Measurements from ENCODE around the gene MAK. TPM values are rescaled to one million over a fixed set of nuclear protein-coding genes. Genes with fewer than 3 reads are reported as not detected.
"Not testable (repeated sequence)": the region's sequence is repeated elsewhere in the genome, so short reads cannot be mapped to it uniquely, and the experiment has no call there.

Gene MAK
- total RNA-seq, 1 experiment from 2014 or later: 0.22 TPM

GRCh38 chr6:10882657-10883171 is 44.4 kb upstream of the MAK start:
- Histone ChIP-seq H3K27ac (ENCODE audit: low read depth, low read length) (no peak overlapping the region), H2AFZ (ENCODE audit: low read depth, low read length, poor library complexity, severe bottlenecking) (no peak overlapping the region), H3K4me2 (ENCODE audit: low read length) (no peak overlapping the region), H3K9me2 (ENCODE audit: insufficient read depth) (no peaks in the 10 kb centered on the region), H3K4me3 (replicated peaks in 1 of 2; ENCODE audit: low read depth in 1 of 2, low read length in 2 of 2) (no peak overlapping the region), H3K4me1 (ENCODE audit: control insufficient read depth in 1 of 2, insufficient read depth in 2 of 2, low read length in 2 of 2) (peaks cover 3 to 6% of the 10 kb centered on the region in 2 experiments; a peak in 1 of 4 replicates), H3K9me3 (ENCODE audit: control insufficient read depth in 1 of 2, insufficient read depth in 1 of 2, low read depth in 1 of 2, low read length in 2 of 2) (no peaks in the 10 kb centered on the region), H3K36me3 (ENCODE audit: control insufficient read depth in 1 of 2, insufficient read depth in 2 of 2, low read length in 2 of 2) (no peaks in the 10 kb centered on the region), H4K20me1 (ENCODE audit: insufficient read depth) (no peaks in the 10 kb centered on the region), H3K9ac (ENCODE audit: low read length) (no peak overlapping the region), H3K79me2 (ENCODE audit: insufficient read depth, low read length) (no peaks in the 10 kb centered on the region), H3K27me3 (ENCODE audit: insufficient read depth, low read length) (no peaks in the 10 kb centered on the region)
- TF ChIP-seq TCF7L2 (IDR thresholded peaks at IDR 0.05; ENCODE audit: borderline replicate concordance, extremely low read depth, insufficient read depth, insufficient read length): no peak
- TF ChIP-seq, protein P1, sequence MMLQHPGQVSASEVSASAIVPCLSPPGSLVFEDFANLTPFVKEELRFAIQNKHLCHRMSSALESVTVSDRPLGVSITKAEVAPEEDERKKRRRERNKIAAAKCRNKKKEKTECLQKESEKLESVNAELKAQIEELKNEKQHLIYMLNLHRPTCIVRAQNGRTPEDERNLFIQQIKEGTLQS (IDR thresholded peaks at IDR 0.05): no peak
- TF ChIP-seq ELF1 (IDR thresholded peaks at IDR 0.05; ENCODE audit: borderline replicate concordance, low read depth): no peak
- TF ChIP-seq CEBPB (IDR thresholded peaks at IDR 0.05; ENCODE audit: low read depth): no peak
- TF ChIP-seq EZH2phosphoT487 (IDR thresholded peaks at IDR 0.05; ENCODE audit: borderline replicate concordance): no peak
- no peak for TF ChIP-seq POLR2A (IDR thresholded peaks at IDR 0.05; ENCODE audit: borderline replicate concordance, extremely low read depth, insufficient read depth, insufficient read length)
- TF ChIP-seq JUND (IDR thresholded peaks at IDR 0.05): no peak
- no peak for TF ChIP-seq RAD21 (IDR thresholded peaks at IDR 0.05; ENCODE audit: low read depth)
- TF ChIP-seq FOSL1 (IDR thresholded peaks at IDR 0.05; ENCODE audit: low read depth): no peak
- TF ChIP-seq SP1 (IDR thresholded peaks at IDR 0.05; ENCODE audit: low read depth): no peak
- TF ChIP-seq CTCF (IDR thresholded peaks at IDR 0.05 in 2 of 3, conservative IDR thresholded peaks at IDR 0.05 in 1 of 3; ENCODE audit: borderline replicate concordance in 1 of 3, insufficient read depth in 1 of 3, low read depth in 2 of 3, low read length in 2 of 3): no peak
- TF ChIP-seq YY1 (IDR thresholded peaks at IDR 0.05; ENCODE audit: extremely low read depth, insufficient replicate concordance, low read depth, low read length): no peak
- TF ChIP-seq CBX3 (IDR thresholded peaks at IDR 0.05; ENCODE audit: low read depth): no peak
- TF ChIP-seq EGR1 (IDR thresholded peaks at IDR 0.05; ENCODE audit: low read depth): no peak
- no peak for TF ChIP-seq MAX (IDR thresholded peaks at IDR 0.05)
- TF ChIP-seq POLR2AphosphoS5 (IDR thresholded peaks at IDR 0.05; ENCODE audit: low read depth, low read length): no peak
- TF ChIP-seq SRF (IDR thresholded peaks at IDR 0.05; ENCODE audit: low read depth): no peak
- TF ChIP-seq SIN3A (IDR thresholded peaks at IDR 0.05; ENCODE audit: low read depth): no peak
- no peak for ATAC-seq
- DNase-seq (ENCODE audit: low read depth, low spot score): no peak
- ChIA-PET POLR2A (no interaction called here), RAD21 (ENCODE audit: low non-redundant PET in 1 of 2, low total read pairs in 2 of 2, uncharacterized antibody in 2 of 2, unreplicated experiment in 2 of 2) (no interaction called here), CTCF (no interaction called here)
- no TSS peak for BruUV-seq (replicated peaks)
- intact Hi-C loops (cut with micrococcal nuclease): no loop called here

DNA sequence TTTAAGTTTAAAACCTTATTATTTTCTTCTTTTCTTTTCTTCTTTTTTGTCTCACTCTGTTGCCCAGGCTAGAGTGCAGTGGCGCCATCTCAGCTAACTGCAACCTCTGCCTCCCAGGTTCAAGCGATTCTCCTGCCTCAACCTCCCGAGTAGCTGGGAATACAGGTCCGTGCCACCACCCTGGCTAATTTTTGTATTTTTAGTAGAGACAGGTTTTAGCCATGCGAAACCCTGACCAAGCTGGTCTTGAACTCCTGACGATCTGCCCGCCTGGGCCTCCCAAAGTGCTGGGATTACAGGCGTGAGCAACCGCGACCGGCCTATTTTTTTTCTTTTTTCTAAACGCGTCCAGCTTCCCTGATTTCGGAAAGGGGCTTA is 43.9 kb upstream of the MAK start:
- H3K9ac ChIP-seq (ENCODE audit: low read length); H2AFZ ChIP-seq (ENCODE audit: low read depth, low read length, poor library complexity, severe bottlenecking); H3K4me3 ChIP-seq (replicated peaks in 1 of 2; ENCODE audit: low read depth in 1 of 2, low read length in 2 of 2); H3K4me2 ChIP-seq (ENCODE audit: low read length); H3K27ac ChIP-seq (ENCODE audit: low read depth, low read length); DNase-seq (ENCODE audit: low read depth, low spot score); H4K20me1 ChIP-seq (ENCODE audit: insufficient read depth); CTCF ChIA-PET; H3K9me2 ChIP-seq (ENCODE audit: insufficient read depth); H3K27me3 ChIP-seq (ENCODE audit: insufficient read depth, low read length); intact Hi-C loops (cut with micrococcal nuclease); H3K4me1 ChIP-seq (ENCODE audit: control insufficient read depth in 1 of 2, insufficient read depth in 2 of 2, low read length in 2 of 2); RAD21 ChIA-PET (ENCODE audit: low non-redundant PET in 1 of 2, low total read pairs in 2 of 2, uncharacterized antibody in 2 of 2, unreplicated experiment in 2 of 2); H3K79me2 ChIP-seq (ENCODE audit: insufficient read depth, low read length); ATAC-seq; H3K9me3 ChIP-seq (ENCODE audit: control insufficient read depth in 1 of 2, insufficient read depth in 1 of 2, low read depth in 1 of 2, low read length in 2 of 2); BruUV-seq (replicated peaks); H3K36me3 ChIP-seq (ENCODE audit: control insufficient read depth in 1 of 2, insufficient read depth in 2 of 2, low read length in 2 of 2); POLR2A ChIA-PET: not testable (repeated sequence)
